Mammary epithelial cell (primary cell): ENCODE data around the gene SLC4A3.

ENCODE experiments used
- CTCF ChIP-seq, 2 donors: IDR thresholded peaks in 1 of 2; conservative IDR thresholded peaks in 1 of 2; 2 replicates each; pipeline ENCODE4 v1.5.1; 2011 to 2012; ENCODE audit warnings: inconsistent platforms in 2 of 2, low read length in 2 of 2, mild to moderate bottlenecking in 2 of 2, control low read depth in 1 of 2, low read depth in 1 of 2; ENCODE audit not compliant: insufficient read depth in 1 of 2; ENCODE audit errors: extremely low read depth in 1 of 2
- EZH2 ChIP-seq: IDR thresholded peaks from 2 replicates; pipeline ENCODE4 v1.6.1; 2012; ENCODE audit warnings: low read length, inconsistent platforms, borderline replicate concordance

DNA sequence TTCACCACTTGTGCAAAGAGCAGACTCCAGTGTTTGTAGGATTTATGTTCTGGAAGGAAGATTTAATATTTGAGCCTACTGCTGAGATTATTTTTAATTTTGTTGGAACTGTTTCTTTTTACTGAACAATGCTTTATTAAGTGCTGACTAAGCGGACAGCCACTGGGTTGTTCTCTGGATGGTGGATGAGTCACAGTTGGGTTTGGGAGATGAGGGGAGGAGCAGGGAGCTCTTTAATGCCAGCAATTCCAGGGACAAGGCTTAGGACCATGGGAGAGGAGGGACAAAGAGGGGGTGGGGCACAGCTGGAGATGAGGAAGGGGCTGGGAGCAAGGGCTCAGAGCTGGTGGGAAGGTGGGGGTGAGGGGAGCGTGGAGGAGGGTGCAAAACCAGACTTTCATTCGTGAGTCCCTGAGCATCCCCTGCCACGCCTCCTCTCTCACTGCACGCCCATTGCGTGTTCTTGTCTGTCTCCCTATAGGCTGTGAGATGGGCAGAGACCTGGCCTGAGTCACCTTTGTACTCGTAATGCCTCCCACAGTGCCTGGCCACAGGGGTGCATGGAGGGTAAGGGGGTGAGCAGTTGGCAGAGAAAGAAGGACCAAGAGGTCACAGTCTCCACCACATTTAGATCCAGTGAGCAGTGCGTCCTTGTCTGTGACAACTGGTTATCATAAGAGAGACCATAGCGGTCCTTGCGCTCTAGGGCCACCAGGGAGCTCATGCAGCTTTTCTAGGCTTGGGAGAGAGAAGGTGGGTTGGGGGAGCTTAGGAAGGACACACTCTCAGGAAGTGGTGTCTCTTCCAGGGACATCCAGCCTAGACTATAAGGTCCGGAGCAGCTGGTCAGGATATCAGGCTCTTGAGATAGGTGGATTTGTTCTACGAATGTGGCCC, 18.4 kb downstream of the SLC4A3 start:
- no peak for TF ChIP-seq CTCF (conservative IDR thresholded peaks at IDR 0.05 in 1 of 2, IDR thresholded peaks at IDR 0.05 in 1 of 2; ENCODE audit: extremely low read depth in 1 of 2, insufficient read depth in 1 of 2, low read depth in 1 of 2, low read length in 2 of 2)
- no peak for TF ChIP-seq EZH2
